Testis (tissue), 3 donors: ENCODE data around the gene NPHP1. TPM values are rescaled to one million over a fixed set of nuclear protein-coding genes. Genes with fewer than 3 reads are reported as not detected.

Experiments used
- DNase-seq: peaks from one replicate; pipeline ENCODE4 v3.0.0-alpha.2; 2019
- H3K27ac ChIP-seq, 2 donors: fragments of 200-600 bp; sonication (generic); one replicate each; pipeline ENCODE4 v1.5.1; 2019
- H3K27me3 ChIP-seq: fragments of 200-600 bp; sonication (generic); one replicate; pipeline ENCODE4 v1.5.1; 2019
- H3K36me3 ChIP-seq: fragments of 200-600 bp; sonication (generic); one replicate; pipeline ENCODE4 v1.5.1; 2017; ENCODE audit warnings: low read depth; ENCODE audit errors: missing control alignments
- H3K4me1 ChIP-seq: fragments of 200-600 bp; sonication (generic); one replicate; pipeline ENCODE4 v1.5.1; 2019
- H3K4me3 ChIP-seq, 2 donors: fragments of 200-600 bp; sonication (generic); one replicate each; pipeline ENCODE4 v1.5.1; 2017 to 2019
- H3K9me3 ChIP-seq: fragments of 200-600 bp; sonication (generic); one replicate; pipeline ENCODE4 v1.5.1; 2017
- POLR2A ChIP-seq: fragments of 450-650 bp; IDR thresholded peaks from one replicate; pipeline ENCODE4 v1.6.1; 2017; ENCODE audit warnings: antibody characterized with exemption, mild to moderate bottlenecking, moderate library complexity
- WGBS, 2 donors: methylation state at CpG; one replicate each; pipeline ENCODE4 v1.1.5; 2018; 5-methylcytosine and 5-hydroxymethylcytosine counted together
- intact Hi-C: fragments of 100-400 bp; cut with DNase I; formaldehyde crosslinking; loops from one replicate; pipeline ENCODE4 v1.15.1; 2023; ENCODE audit warnings: low total_unique reads
- polyA plus RNA-seq: library from polyadenylated mRNA; stranded (reverse); fragments of 350-450 nt; fragmentation: Illumina TruSeq; extraction: RNeasy Lipid Tissue Mini Kit (QIAGEN cat#74804); gene quantifications from one replicate; pipeline ENCODE4 v1.2.3, GENCODE V29; 2014; ENCODE audit warnings: low read depth, low replicate concordance; ENCODE audit not compliant: insufficient read depth
- total RNA-seq, 2 donors: library from RNA; depleted of rRNA; stranded (reverse); fragments of >200 nt; gene quantifications; one replicate each; pipeline ENCODE4 v1.2.3, GENCODE V29; 2016
- TF ChIP-seq, protein P1 (sequence below), 3 experiments: fragments of 450-650 bp in 2 of 3; fragments of 200-600 bp in 1 of 3; sonication (generic) in 1 of 3; IDR thresholded peaks; one replicate each; pipeline ENCODE4 v1.5.1; 2016 to 2019; ENCODE audit warnings: antibody characterized with exemption in 3 of 3, mild to moderate bottlenecking in 2 of 3, moderate library complexity in 1 of 3

Gene NPHP1
- total and polyA plus RNA-seq, 3 donors from 2014 or later, result 19.7 to 56.5 (median 24.5) TPM

- H3K4me1 ChIP-seq, result no peaks in the 10 kb centered on the region
- intact Hi-C loops, result no loop called here
These were observed 97.4 kb downstream of the NPHP1 start for GRCh38 chr2:110107092-110108079.

GRCh38 chr2:110106642-110107041 is 98.2 kb downstream of the NPHP1 start:
- no peaks in the 10 kb centered on the region for H3K4me1 ChIP-seq
- no peak for DNase-seq
- H3K27me3 ChIP-seq, result no peaks in the 10 kb centered on the region
- no peak overlapping the region for H3K27ac ChIP-seq
- H3K36me3 ChIP-seq, result no peaks in the 10 kb centered on the region
- TF ChIP-seq, protein P1, sequence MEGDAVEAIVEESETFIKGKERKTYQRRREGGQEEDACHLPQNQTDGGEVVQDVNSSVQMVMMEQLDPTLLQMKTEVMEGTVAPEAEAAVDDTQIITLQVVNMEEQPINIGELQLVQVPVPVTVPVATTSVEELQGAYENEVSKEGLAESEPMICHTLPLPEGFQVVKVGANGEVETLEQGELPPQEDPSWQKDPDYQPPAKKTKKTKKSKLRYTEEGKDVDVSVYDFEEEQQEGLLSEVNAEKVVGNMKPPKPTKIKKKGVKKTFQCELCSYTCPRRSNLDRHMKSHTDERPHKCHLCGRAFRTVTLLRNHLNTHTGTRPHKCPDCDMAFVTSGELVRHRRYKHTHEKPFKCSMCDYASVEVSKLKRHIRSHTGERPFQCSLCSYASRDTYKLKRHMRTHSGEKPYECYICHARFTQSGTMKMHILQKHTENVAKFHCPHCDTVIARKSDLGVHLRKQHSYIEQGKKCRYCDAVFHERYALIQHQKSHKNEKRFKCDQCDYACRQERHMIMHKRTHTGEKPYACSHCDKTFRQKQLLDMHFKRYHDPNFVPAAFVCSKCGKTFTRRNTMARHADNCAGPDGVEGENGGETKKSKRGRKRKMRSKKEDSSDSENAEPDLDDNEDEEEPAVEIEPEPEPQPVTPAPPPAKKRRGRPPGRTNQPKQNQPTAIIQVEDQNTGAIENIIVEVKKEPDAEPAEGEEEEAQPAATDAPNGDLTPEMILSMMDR (IDR thresholded peaks at IDR 0.05), result no peak
- no peak for TF ChIP-seq POLR2A
- 88 to 93% methylated on average over 6 of the region's 6 CpGs for WGBS, 2 donors
- no peak overlapping the region for H3K4me3 ChIP-seq
- no peaks in the 10 kb centered on the region for H3K9me3 ChIP-seq
- intact Hi-C loops, result no loop called here

More at GRCh38 chr2:110107092-110108079, 97.4 kb downstream of the NPHP1 start:
- no peak for TF ChIP-seq POLR2A
- TF ChIP-seq, protein P1 (IDR thresholded peaks at IDR 0.05), result no peak
- WGBS, 2 donors, result 90 to 97% methylated on average over 3 of the region's 3 CpGs
- Histone ChIP-seq H3K9me3 (no peaks in the 10 kb centered on the region), H3K27ac (no peak overlapping the region), H3K27me3 (no peaks in the 10 kb centered on the region), H3K36me3 (no peaks in the 10 kb centered on the region), H3K4me3 (no peak overlapping the region)
- no peak for DNase-seq

- no peak overlapping the region for H3K27ac ChIP-seq
- no peak for DNase-seq
These were observed 99.0 kb downstream of the NPHP1 start for GRCh38 chr2:110105608-110106467.

GRCh38 chr2:110105183-110105582 is 99.6 kb downstream of the NPHP1 start:
- Histone ChIP-seq H3K9me3 (no peaks in the 10 kb centered on the region), H3K27me3 (no peaks in the 10 kb centered on the region), H3K36me3 (no peaks in the 10 kb centered on the region), H3K4me1 (no peaks in the 10 kb centered on the region), H3K27ac (no peak overlapping the region), H3K4me3 (no peak overlapping the region)
- 90 to 95% methylated on average over 3 to 4 of the region's 4 CpGs for WGBS, 2 donors
- DNase-seq, result no peak
- TF ChIP-seq POLR2A, result no peak
- TF ChIP-seq, protein P1 (IDR thresholded peaks at IDR 0.05), result no peak
- intact Hi-C loops, result no loop called here

More at GRCh38 chr2:110105608-110106467, 99.0 kb downstream of the NPHP1 start:
- no peaks in the 10 kb centered on the region for H3K4me1 ChIP-seq
- 76 to 80% methylated on average over 8 of the region's 8 CpGs for WGBS, 2 donors
- no peaks in the 10 kb centered on the region for H3K36me3 ChIP-seq
- H3K27me3 ChIP-seq, result no peaks in the 10 kb centered on the region
- intact Hi-C loops, result no loop called here
- no peaks in the 10 kb centered on the region for H3K9me3 ChIP-seq
- no peak overlapping the region for H3K4me3 ChIP-seq
- TF ChIP-seq, protein P1 (IDR thresholded peaks at IDR 0.05), result no peak
- TF ChIP-seq POLR2A, result no peak
